ENCODE results near the gene KLHL17. TPM values are rescaled to one million over a fixed set of nuclear protein-coding genes. Genes with fewer than 3 reads are reported as not detected.
"Not testable (repeated sequence)": the region's sequence is repeated elsewhere in the genome, so short reads cannot be mapped to it uniquely, and the experiment has no call there.

The KLHL17 gene
- polyA plus RNA-seq, 5 donors = 7.0 to 16.2 (median 12.0) TPM

GRCh38 chr1:998995-999724 is 38.8 kb downstream of the KLHL17 start:
- no peak for DNase-seq

GRCh38 chr1:999725-1000356 is 39.5 kb downstream of the KLHL17 start, which contains the start of gene HES4:
TSS of gene HES4 (minus strand) at chr1:1000097. CDS start at chr1:999973, 124 bp downstream.
- DNase-seq = peak; percentile 88 to 89

GRCh38 chr1:1000357-1001056 is 40.1 kb downstream of the KLHL17 start:
- peak; percentile 83 to 84 for DNase-seq

GRCh38 chr1:1001057-1001783 is 40.8 kb downstream of the KLHL17 start:
- no peak for DNase-seq

GRCh38 chr1:1003618-1004419 is 43.4 kb downstream of the KLHL17 start:
- no peak for DNase-seq

- DNase-seq = no peak
Measured at GRCh38 chr1:1004420-1004779, 44.0 kb downstream of the KLHL17 start.

GRCh38 chr1:1004780-1005697 is 44.7 kb downstream of the KLHL17 start:
- DNase-seq = peak; percentile 53 to 56

GRCh38 chr1:1005774-1006304 is 45.5 kb downstream of the KLHL17 start:
- DNase-seq = no peak

- DNase-seq = no peak
Measured at GRCh38 chr1:1006305-1007159, 46.1 kb downstream of the KLHL17 start.

- not testable (repeated sequence) for DNase-seq
Measured at GRCh38 chr1:1010131-1010530, 49.7 kb downstream of the KLHL17 start.

GRCh38 chr1:1011396-1011949 is 51.1 kb downstream of the KLHL17 start:
- DNase-seq = no peak

GRCh38 chr1:1012736-1013104 is 52.3 kb downstream of the KLHL17 start:
- not testable (repeated sequence) for DNase-seq

GRCh38 chr1:1013105-1013921 is 52.9 kb downstream of the KLHL17 start, which contains the start of gene ISG15:
TSS of gene ISG15 (plus strand) at chr1:1013497. CDS start at chr1:1013574, 77 bp downstream.
- DNase-seq = peak; percentile 88 to 89

- no peak for DNase-seq
Measured at GRCh38 chr1:1013922-1014648, 53.7 kb downstream of the KLHL17 start.

GRCh38 chr1:1014799-1015681 is 54.7 kb downstream of the KLHL17 start:
- DNase-seq = no peak
